Body of pancreas (tissue), 4 donors: ENCODE measurements around the gene TTYH1. TPM values are rescaled to one million over a fixed set of nuclear protein-coding genes. Genes with fewer than 3 reads are reported as not detected.

Source experiments
- ATAC-seq: fragments of 150-250 bp; one replicate; pipeline ENCODE4 v1.9.1; 2016
- DNase-seq, 4 donors: peaks; one replicate each; pipeline ENCODE4 v3.0.0-alpha.2; 2019
- H3K27ac ChIP-seq, 4 donors: fragments of 200-600 bp; sonication (generic); 1 replicate in 3 of 4; 2 replicates in 1 of 4; pipeline versions ENCODE4 v1.5.1 to v1.6.1; 2016 to 2019; ENCODE audit warnings: mild to moderate bottlenecking in 1 of 4, mixed read lengths in 1 of 4, moderate library complexity in 1 of 4
- H3K27me3 ChIP-seq, 2 donors: fragments of 200-600 bp; sonication (generic); one replicate each; pipeline ENCODE4 v1.6.0; 2016; ENCODE audit warnings: mild to moderate bottlenecking in 1 of 2
- H3K36me3 ChIP-seq, 2 donors: fragments of 200-600 bp; sonication (generic); replicated peaks in 1 of 2; 2 replicates each; pipeline ENCODE4 v1.5.1; 2016; ENCODE audit warnings: low read depth in 2 of 2; ENCODE audit not compliant: insufficient read depth in 1 of 2
- H3K4me1 ChIP-seq: fragments of 200-600 bp; sonication (generic); one replicate; pipeline ENCODE4 v1.6.0; 2016
- H3K4me3 ChIP-seq, 2 donors: fragments of 200-600 bp; sonication (generic); 1 replicate in 1 of 2; 2 replicates in 1 of 2; pipeline ENCODE4 v1.5.1; 2016 to 2019
- H3K9me3 ChIP-seq, 3 donors: fragments of 200-600 bp; sonication (generic); 1 replicate in 2 of 3; 2 replicates in 1 of 3; pipeline ENCODE4 v1.5.1; 2016
- POLR2A ChIP-seq, 3 donors: fragments of 450-650 bp; IDR thresholded peaks; one replicate each; pipeline ENCODE4 v1.6.1; 2016; ENCODE audit warnings: antibody characterized with exemption in 3 of 3, mild to moderate bottlenecking in 2 of 3
- WGBS, 2 donors: methylation state at CpG; one replicate each; pipeline ENCODE4 v1.1.5; 2017; 5-methylcytosine and 5-hydroxymethylcytosine counted together
- intact Hi-C: fragments of 100-400 bp; cut with DNase I; formaldehyde crosslinking; loops from one replicate; pipeline ENCODE4 v1.15.1; 2023
- total RNA-seq, 2 donors: library from RNA; depleted of rRNA; stranded (reverse); fragments of >200 nt; gene quantifications; one replicate each; pipeline ENCODE4 v1.1.0, GENCODE V29; 2016
- TF ChIP-seq, protein P1 (sequence below), 7 experiments: fragments of 450-650 bp in 4 of 7; fragments of 200-600 bp in 3 of 7; sonication (generic) in 3 of 7; IDR thresholded peaks; one replicate each; pipeline ENCODE4 v1.5.1; 2016 to 2019; ENCODE audit warnings: antibody characterized with exemption in 7 of 7

The TTYH1 gene
- total RNA-seq, 2 donors from 2014 or later = 20.5 to 88.7 TPM

DNA sequence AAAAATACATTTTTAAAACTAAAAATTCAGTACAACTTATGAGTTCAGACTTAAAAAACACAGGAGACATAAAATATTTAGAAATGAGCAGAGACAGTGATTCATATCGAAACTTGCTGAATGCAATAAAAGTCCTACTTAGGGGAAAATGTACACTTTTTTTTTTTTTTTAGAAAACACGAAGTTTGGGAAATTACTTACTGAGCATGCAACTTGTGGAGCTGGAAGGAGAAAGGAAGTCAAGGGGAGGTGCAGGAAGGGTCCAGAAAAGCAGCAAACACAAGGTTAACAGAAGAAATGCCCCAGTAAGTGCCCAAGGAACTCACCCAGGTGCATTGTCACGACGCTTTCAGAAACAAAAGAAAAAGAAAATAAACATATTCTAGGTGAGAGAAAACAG is 31.9 kb upstream of the TTYH1 start:
- Histone ChIP-seq H3K4me1 (peaks cover 5% of the 10 kb centered on the region), H3K4me3 (no peak overlapping the region), H3K27me3 (peaks cover 0 to 5% of the 10 kb centered on the region in 2 donors), H3K36me3 (no peaks in the 10 kb centered on the region), H3K27ac (no peak overlapping the region), H3K9me3 (no peaks in the 10 kb centered on the region)
- DNase-seq = no peak
- no peak for ATAC-seq
- TF ChIP-seq, protein P1, sequence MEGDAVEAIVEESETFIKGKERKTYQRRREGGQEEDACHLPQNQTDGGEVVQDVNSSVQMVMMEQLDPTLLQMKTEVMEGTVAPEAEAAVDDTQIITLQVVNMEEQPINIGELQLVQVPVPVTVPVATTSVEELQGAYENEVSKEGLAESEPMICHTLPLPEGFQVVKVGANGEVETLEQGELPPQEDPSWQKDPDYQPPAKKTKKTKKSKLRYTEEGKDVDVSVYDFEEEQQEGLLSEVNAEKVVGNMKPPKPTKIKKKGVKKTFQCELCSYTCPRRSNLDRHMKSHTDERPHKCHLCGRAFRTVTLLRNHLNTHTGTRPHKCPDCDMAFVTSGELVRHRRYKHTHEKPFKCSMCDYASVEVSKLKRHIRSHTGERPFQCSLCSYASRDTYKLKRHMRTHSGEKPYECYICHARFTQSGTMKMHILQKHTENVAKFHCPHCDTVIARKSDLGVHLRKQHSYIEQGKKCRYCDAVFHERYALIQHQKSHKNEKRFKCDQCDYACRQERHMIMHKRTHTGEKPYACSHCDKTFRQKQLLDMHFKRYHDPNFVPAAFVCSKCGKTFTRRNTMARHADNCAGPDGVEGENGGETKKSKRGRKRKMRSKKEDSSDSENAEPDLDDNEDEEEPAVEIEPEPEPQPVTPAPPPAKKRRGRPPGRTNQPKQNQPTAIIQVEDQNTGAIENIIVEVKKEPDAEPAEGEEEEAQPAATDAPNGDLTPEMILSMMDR (IDR thresholded peaks at IDR 0.05) = no peak
- no peak for TF ChIP-seq POLR2A (IDR thresholded peaks at IDR 0.05)
- intact Hi-C loops = no loop called here
- 50 to 54% methylated on average over 4 of the region's 4 CpGs for WGBS, 2 donors

DNA sequence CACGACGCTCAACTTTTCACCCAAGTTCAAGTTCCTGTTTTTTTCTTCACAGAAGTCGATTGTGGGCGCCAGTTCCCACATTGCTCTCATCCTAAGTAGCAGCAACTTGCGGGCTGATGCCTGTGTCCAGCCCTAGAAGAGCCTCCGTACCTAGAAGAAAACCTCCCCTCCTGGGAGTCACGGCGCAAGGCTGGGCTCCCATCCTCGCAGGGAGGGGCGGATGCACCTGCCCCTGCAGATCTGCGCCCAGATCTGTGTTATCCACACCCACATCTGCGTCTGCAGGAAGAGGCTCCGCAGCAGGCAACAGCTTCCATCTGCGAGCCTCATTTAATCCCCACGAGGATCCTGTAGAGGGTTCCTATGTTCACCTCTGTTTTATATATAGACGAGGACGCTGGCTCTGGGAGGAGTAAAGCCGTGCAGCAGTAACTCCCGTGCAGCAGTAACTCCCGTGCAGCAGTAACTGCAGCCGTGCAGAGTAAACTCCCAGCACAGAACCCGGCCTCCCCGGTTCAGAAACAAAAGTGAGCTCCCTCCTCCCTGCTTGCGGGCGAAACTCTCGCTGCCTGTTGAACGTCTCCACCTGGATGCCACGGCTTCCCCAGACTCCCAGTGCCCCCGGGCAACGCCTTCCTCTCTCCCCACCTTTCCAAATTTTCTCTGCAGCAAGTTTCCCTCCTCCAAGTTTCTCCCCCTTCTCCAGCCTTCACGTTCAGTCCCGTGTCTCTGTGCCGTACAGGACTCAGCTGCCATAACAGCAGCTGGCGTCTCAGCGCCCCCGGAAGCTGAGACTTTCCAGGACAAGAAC is 27.1 kb upstream of the TTYH1 start:
- no peaks in the 10 kb centered on the region for H3K9me3 ChIP-seq
- 4 to 8% methylated on average over 34 to 36 of the region's 36 CpGs for WGBS, 2 donors
- no peaks in the 10 kb centered on the region for H3K36me3 ChIP-seq
- ATAC-seq = no peak
- no peak overlapping the region for H3K4me3 ChIP-seq
- DNase-seq = peak in 3 of 4 donors; percentile 17 to 49 (median 20)
- H3K27me3 ChIP-seq = peaks cover 0 to 8% of the 10 kb centered on the region in 2 donors
- TF ChIP-seq POLR2A (IDR thresholded peaks at IDR 0.05) = peak in 1 of 3 donors; percentile 18
- TF ChIP-seq, protein P1 (IDR thresholded peaks at IDR 0.05) = no peak
- peaks cover 5% of the 10 kb centered on the region for H3K4me1 ChIP-seq
- peak overlapping the region in 1 of 4 donors; percentile 36 for H3K27ac ChIP-seq
- intact Hi-C loops = no loop called here

DNA sequence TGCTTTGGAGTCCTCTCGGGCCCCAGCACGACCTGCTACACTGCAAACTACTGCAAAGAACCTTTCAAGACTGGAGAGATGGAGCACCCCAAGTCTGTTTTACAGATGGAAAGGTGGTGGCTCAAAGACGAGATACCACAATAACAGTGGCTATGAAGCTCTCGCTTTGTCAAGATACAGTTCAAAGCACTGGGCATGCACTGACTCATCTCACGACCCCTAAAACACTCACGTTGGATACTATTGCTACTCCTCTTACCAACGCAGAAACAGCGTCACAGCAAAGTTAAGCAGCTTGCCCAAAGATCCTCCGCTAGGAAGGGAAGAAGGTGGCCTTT is 26.5 kb upstream of the TTYH1 start:
- TF ChIP-seq, protein P1 (IDR thresholded peaks at IDR 0.05) = no peak
- intact Hi-C loops = no loop called here
- H3K4me1 ChIP-seq = peaks cover 5% of the 10 kb centered on the region
- H3K27ac ChIP-seq = peak overlapping the region in 1 of 4 donors; percentile 36
- no peak for ATAC-seq
- H3K27me3 ChIP-seq = peaks cover 0 to 8% of the 10 kb centered on the region in 2 donors
- no peak for DNase-seq
- no peak overlapping the region for H3K4me3 ChIP-seq
- no peaks in the 10 kb centered on the region for H3K36me3 ChIP-seq
- no peaks in the 10 kb centered on the region for H3K9me3 ChIP-seq
- 36 to 38% methylated on average over 9 of the region's 9 CpGs for WGBS, 2 donors

DNA sequence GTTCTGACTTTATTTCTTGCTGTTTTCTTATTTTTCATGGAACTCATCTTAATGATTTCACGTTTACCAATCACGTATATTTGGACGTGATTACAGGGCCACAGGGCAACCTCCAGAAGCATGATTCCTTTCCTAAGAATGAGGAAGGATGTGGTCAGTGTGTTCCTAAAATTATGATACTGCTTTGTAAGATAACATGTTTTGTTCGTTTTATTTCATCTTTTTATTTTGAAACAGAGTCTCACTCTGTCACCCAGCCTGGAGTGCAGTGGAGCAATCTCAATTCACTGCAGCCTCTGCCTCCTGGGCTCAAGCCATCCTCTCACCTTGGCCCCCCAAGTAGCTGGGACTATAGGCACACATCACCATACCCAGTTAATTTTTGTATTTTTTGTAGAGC is 25.7 kb upstream of the TTYH1 start:
- Histone ChIP-seq H3K36me3 (no peaks in the 10 kb centered on the region), H3K27me3 (peaks cover 0 to 8% of the 10 kb centered on the region in 2 donors), H3K4me1 (peaks cover 5% of the 10 kb centered on the region), H3K9me3 (no peaks in the 10 kb centered on the region), H3K27ac (no peak overlapping the region), H3K4me3 (no peak overlapping the region)
- no peak for DNase-seq
- intact Hi-C loops = no loop called here
- WGBS, 2 donors = 39 to 47% methylated on average over 4 of the region's 4 CpGs
- no peak for TF ChIP-seq POLR2A (IDR thresholded peaks at IDR 0.05)
- TF ChIP-seq, protein P1 (IDR thresholded peaks at IDR 0.05) = no peak
- ATAC-seq = no peak
